Glutamatergic neuron (in vitro differentiated cells): ENCODE measurements around the gene CLBA1. TPM values are rescaled to one million over a fixed set of nuclear protein-coding genes. Genes with fewer than 3 reads are reported as not detected.
A peak's percentile ranks its signal among the peaks of the same experiment; 100 is the strongest.

Source experiments
- DNase-seq: peaks from one replicate; pipeline ENCODE4 v3.0.0; 2022
- H3K27ac Mint-ChIP-seq: one replicate; pipeline ENCODE4 v1.8.0; 2020; ENCODE audit warnings: mild to moderate bottlenecking, mixed read lengths, inconsistent platforms; ENCODE audit not compliant: unreplicated experiment
- H3K27me3 Mint-ChIP-seq: one replicate; pipeline ENCODE4 v1.8.0; 2020; ENCODE audit warnings: mild to moderate bottlenecking, moderate library complexity, mixed read lengths, inconsistent platforms; ENCODE audit not compliant: unreplicated experiment
- H3K36me3 Mint-ChIP-seq: one replicate; pipeline ENCODE4 v1.8.0; 2020; ENCODE audit warnings: mild to moderate bottlenecking, mixed read lengths, inconsistent platforms; ENCODE audit not compliant: unreplicated experiment
- H3K4me1 Mint-ChIP-seq: one replicate; pipeline ENCODE4 v1.8.0; 2020; ENCODE audit warnings: mild to moderate bottlenecking, low read depth, mixed read lengths, inconsistent platforms; ENCODE audit not compliant: unreplicated experiment
- H3K4me3 Mint-ChIP-seq: one replicate; pipeline ENCODE4 v1.8.0; 2020; ENCODE audit warnings: mild to moderate bottlenecking, mixed read lengths, inconsistent platforms; ENCODE audit not compliant: unreplicated experiment
- H3K9me3 Mint-ChIP-seq: one replicate; pipeline ENCODE4 v1.8.0; 2020; ENCODE audit warnings: mild to moderate bottlenecking, moderate library complexity, mixed read lengths, inconsistent platforms; ENCODE audit not compliant: unreplicated experiment
- CTCF ChIP-seq: fragments of 200-600 bp; sonication (generic); IDR thresholded peaks from one replicate; pipeline ENCODE4 v1.5.0; 2021; ENCODE audit not compliant: partially characterized antibody, unreplicated experiment
- total RNA-seq: library from RNA; stranded (reverse); fragmentation: NEBNext Ultra II Directional; extraction: Animal tissue kit (Norgen Biotek cat#: 25700); gene quantifications from one replicate; pipeline ENCODE4 v1.2.1, GENCODE V29; 2021; ENCODE audit not compliant: unreplicated experiment

CLBA1 gene
- total RNA-seq, 1 donor from 2014 or later: 5.9 TPM

DNA sequence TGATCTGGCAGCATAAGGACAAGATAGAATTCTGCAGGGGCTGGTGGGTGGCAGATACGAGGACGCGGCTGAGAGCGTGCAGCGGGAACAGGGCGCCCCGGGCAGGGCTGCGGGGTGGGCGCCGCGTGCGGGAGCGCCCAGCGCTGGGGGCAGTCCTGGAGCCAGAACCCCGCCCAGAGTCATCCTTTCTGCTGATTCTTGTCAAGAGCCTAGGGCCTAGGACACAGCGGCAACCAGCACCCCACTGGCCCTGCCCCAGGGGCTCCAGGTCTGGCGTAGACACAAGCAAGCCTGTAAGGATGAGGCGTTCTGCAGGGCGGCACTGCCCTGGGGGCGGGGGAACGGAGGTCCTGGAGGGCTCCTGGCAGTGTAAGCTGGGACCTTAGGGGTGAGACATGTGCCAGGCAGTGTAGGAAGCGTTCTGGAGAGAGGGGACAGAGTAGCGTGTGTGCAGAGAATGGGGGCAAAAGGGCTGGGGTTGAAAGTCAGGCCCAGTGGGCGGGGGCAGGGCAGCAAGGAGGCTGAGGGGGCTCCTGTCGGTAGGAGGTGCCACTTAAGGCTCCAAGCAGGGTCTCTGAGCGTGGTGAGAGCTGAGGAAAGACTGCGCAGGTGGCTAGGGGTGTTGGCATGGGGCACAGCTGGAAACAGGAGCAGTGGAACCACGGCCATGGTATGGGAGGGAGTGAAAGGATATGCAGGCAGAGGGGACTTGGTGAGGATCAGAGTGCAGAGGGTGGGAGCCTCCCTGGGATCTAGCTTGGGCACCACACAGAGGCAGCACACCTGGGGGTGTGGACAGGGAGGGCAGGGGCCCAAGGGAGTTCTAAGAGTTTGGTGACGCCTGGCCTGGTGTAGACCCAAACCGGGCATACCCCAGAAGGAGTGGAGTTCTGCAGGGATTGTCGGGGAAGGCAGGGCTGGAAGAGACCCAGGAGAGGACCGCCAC is 6.6 kb upstream of the CLBA1 start:
- peaks cover 19% of the 10 kb centered on the region for H3K9me3 Mint-ChIP-seq
- H3K36me3 Mint-ChIP-seq: no peaks in the 10 kb centered on the region
- TF ChIP-seq CTCF: no peak
- H3K27me3 Mint-ChIP-seq: peaks cover 15% of the 10 kb centered on the region
- H3K27ac Mint-ChIP-seq: no peak overlapping the region
- peak overlapping the region; percentile 79 for H3K4me3 Mint-ChIP-seq
- DNase-seq: no peak
- peaks cover 9% of the 10 kb centered on the region for H3K4me1 Mint-ChIP-seq

DNA sequence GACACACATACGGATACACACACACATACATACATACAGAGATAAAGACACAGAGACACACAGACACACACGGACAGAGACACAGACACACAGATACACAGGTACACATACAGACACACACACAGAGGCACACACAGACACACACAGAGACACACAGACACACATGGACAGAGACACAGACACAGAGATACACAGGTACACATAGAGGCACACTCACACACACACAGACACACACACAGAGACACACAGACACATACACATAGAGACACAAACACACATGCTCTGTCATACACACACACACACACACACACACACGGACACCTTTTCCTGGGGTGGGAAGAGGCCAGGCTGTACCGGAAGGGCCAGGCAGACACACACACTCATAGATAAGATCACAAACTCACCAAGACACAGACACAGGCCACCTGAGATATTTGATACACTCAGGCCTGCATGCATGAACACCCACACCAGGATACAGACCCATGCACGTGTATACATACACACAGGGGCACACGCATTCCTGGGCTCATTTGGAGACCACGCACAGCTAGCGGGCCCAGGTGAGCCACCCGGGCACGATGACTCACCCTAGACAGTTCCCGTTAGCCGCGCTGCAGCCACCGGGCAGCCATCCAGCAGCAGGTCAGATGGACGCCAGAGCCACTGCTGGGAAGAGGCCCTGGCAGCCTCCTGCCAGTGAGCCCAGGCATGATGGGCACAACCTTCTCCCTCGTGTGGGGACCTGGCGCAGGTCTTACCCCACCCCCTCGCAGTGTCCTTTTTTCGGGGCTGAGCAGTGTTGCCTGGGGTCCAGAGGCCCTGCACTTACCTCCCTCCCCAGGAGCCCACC is 5.6 kb upstream of the CLBA1 start:
- Mint-ChIP-seq H3K4me3 (peak overlapping the region; percentile 55), H3K27me3 (peaks cover 17% of the 10 kb centered on the region), H3K4me1 (peaks cover 9% of the 10 kb centered on the region), H3K36me3 (no peaks in the 10 kb centered on the region), H3K9me3 (peaks cover 19% of the 10 kb centered on the region), H3K27ac (no peak overlapping the region)
- TF ChIP-seq CTCF: no peak
- no peak for DNase-seq

DNA sequence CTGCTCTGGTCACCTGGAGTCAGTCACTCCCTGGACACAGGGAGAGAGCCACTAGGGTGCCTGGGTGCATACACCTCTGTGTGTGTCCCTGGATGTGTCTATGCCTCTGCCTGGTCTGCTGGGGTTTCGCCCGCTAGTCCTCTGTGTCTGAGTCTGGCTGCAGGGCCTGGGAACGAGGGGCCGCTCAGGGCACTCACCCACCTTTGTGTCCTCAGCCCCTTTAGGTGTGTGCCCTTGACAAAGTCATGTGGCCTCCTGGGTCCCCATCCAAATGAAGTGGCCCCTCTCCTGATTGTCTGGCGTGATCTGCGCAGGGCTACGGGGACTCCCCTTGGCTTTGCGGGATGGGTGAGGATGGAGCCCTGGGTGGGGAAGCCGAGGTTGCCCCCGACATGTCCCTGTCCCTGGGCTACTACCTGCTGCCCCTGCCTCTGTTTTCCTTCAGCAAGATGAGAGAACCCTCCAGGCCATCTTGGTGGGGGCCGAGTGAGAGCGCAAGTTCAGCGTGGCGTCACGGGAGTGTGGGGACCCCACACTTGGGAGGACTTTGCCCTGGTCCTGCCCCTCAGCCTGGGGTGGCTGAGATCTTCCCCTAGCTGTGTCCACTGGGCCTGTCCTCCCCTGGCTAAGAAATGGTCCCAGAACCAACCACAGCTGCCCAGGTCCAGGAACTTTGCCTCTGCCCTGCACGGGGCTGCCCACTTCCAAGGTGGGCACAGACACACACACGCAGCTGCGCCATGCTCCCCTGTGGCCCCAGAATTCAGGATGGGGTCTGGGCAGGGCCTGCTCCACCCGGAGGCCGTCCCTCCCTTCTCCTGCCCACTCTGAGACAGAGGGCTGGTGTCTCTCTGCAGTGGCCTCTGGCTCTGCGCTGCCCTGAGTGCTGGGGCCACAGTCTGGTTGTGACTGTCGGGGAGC is 4.7 kb upstream of the CLBA1 start:
- Mint-ChIP-seq H3K4me3 (no peak overlapping the region), H3K27ac (no peak overlapping the region), H3K4me1 (peaks cover 9% of the 10 kb centered on the region), H3K36me3 (no peaks in the 10 kb centered on the region), H3K9me3 (peaks cover 15% of the 10 kb centered on the region), H3K27me3 (peaks cover 17% of the 10 kb centered on the region)
- no peak for TF ChIP-seq CTCF
- no peak for DNase-seq

- H3K27me3 Mint-ChIP-seq: peaks cover 15% of the 10 kb centered on the region
- peaks cover 3% of the 10 kb centered on the region for H3K4me1 Mint-ChIP-seq
- no peaks in the 10 kb centered on the region for H3K36me3 Mint-ChIP-seq
- H3K4me3 Mint-ChIP-seq: no peak overlapping the region
- peaks cover 15% of the 10 kb centered on the region for H3K9me3 Mint-ChIP-seq
- no peak for TF ChIP-seq CTCF
- DNase-seq: no peak
- no peak overlapping the region for H3K27ac Mint-ChIP-seq
Observed at GRCh38 chr14:104981699-104982541, 3.7 kb upstream of the CLBA1 start.
